OCI-LY1 (cell line): ENCODE data around the gene RNF181.

Experiments
- H2AFZ ChIP-seq: fragments of 200-600 bp; sonication (generic), shearing (Covaris generic); 2 replicates; pipeline ENCODE4 v1.6.0; 2014; ENCODE audit warnings: antibody characterized with exemption, mild to moderate bottlenecking, low read length
- H3F3A ChIP-seq: fragments of 200-600 bp; sonication (generic), shearing (Covaris generic); 2 replicates; pipeline ENCODE4 v1.6.0; 2014; ENCODE audit warnings: mild to moderate bottlenecking, antibody characterized with exemption, low read length, moderate library complexity; ENCODE audit not compliant: insufficient read depth
- H3K27ac ChIP-seq: fragments of 200-600 bp; sonication (generic); 2 replicates; pipeline ENCODE4 v1.5.1; 2014; ENCODE audit warnings: low read length, mixed run types, mild to moderate bottlenecking, low read depth; ENCODE audit not compliant: poor library complexity, severe bottlenecking
- H3K27me3 ChIP-seq: fragments of 200-600 bp; sonication (generic); 2 replicates; pipeline ENCODE4 v1.6.0; 2014; ENCODE audit warnings: antibody characterized with exemption, mild to moderate bottlenecking, low read length, moderate library complexity; ENCODE audit not compliant: insufficient read depth
- H3K36me3 ChIP-seq: fragments of 200-600 bp; sonication (generic); 2 replicates; pipeline ENCODE4 v1.6.1; 2014; ENCODE audit warnings: mild to moderate bottlenecking, antibody characterized with exemption, low read length, moderate library complexity, mixed read lengths; ENCODE audit not compliant: insufficient read depth
- H3K4me1 ChIP-seq: fragments of 200-600 bp; sonication (generic); 2 replicates; pipeline ENCODE4 v1.5.1; 2014; ENCODE audit warnings: mild to moderate bottlenecking, low read length, moderate library complexity; ENCODE audit not compliant: insufficient read depth, severe bottlenecking
- H3K4me2 ChIP-seq: fragments of 200-600 bp; sonication (generic), shearing (Covaris generic); 2 replicates; pipeline ENCODE4 v1.6.1; 2014; ENCODE audit warnings: low read length
- H3K4me3 ChIP-seq: fragments of 200-600 bp; sonication (generic); 2 replicates; pipeline ENCODE4 v1.5.1; 2014; ENCODE audit warnings: low read length, low read depth, mild to moderate bottlenecking, mixed read lengths; ENCODE audit not compliant: poor library complexity, severe bottlenecking
- H3K79me2 ChIP-seq: fragments of 200-600 bp; shearing (Covaris generic); 2 replicates; pipeline ENCODE4 v1.6.1; 2016; ENCODE audit warnings: mixed run types, low read length, mixed read lengths; ENCODE audit not compliant: insufficient read depth
- H3K9ac ChIP-seq: fragments of 200-600 bp; sonication (generic), shearing (Covaris generic); 2 replicates; pipeline ENCODE4 v1.6.1; 2014; ENCODE audit warnings: mild to moderate bottlenecking, low read length, mixed read lengths
- H3K9me2 ChIP-seq: fragments of 200-600 bp; sonication (generic), shearing (Covaris generic); 2 replicates; pipeline ENCODE4 v1.6.1; 2014; ENCODE audit warnings: low read depth, mild to moderate bottlenecking, low read length, mixed read lengths
- H3K9me3 ChIP-seq: fragments of 200-600 bp; shearing (Covaris generic); 2 replicates; pipeline ENCODE4 v1.6.1; 2014; ENCODE audit warnings: low read length, mixed read lengths
- H4K20me1 ChIP-seq: fragments of 200-600 bp; sonication (generic), shearing (Covaris generic); 2 replicates; pipeline ENCODE4 v1.6.0; 2016; ENCODE audit warnings: mild to moderate bottlenecking, low read length; ENCODE audit not compliant: insufficient read depth
- CTCF ChIP-seq: fragments of 200-600 bp; sonication (generic), shearing (Covaris generic); IDR thresholded peaks from 2 replicates; pipeline ENCODE4 v1.5.1; 2017; ENCODE audit warnings: mild to moderate bottlenecking, antibody characterized with exemption, low read length, moderate library complexity, mixed read lengths
- EZH2 ChIP-seq: fragments of 200-600 bp; sonication (generic), shearing (Covaris generic); IDR thresholded peaks from 2 replicates; pipeline ENCODE4 v1.8.0; 2017; ENCODE audit warnings: borderline replicate concordance, mixed run types, mild to moderate bottlenecking, antibody characterized with exemption, low read length, moderate library complexity, mixed read lengths

Gene RNF181

GRCh38 chr2:85597241-85597640 is 1.7 kb downstream of the RNF181 start:
- no peak overlapping the region for H3K4me3 ChIP-seq
- no peak overlapping the region for H2AFZ ChIP-seq
- H3F3A ChIP-seq, result no peaks in the 10 kb centered on the region
- H3K9me3 ChIP-seq, result no peaks in the 10 kb centered on the region
- H3K27ac ChIP-seq, result no peak overlapping the region
- peaks cover 6% of the 10 kb centered on the region; the same call in 1 of the 2 replicates for H3K36me3 ChIP-seq
- no peak for TF ChIP-seq EZH2
- TF ChIP-seq CTCF, result no peak
- H3K9me2 ChIP-seq, result no peaks in the 10 kb centered on the region
- peaks cover 22% of the 10 kb centered on the region for H3K4me1 ChIP-seq
- H3K27me3 ChIP-seq, result no peaks in the 10 kb centered on the region
- H4K20me1 ChIP-seq, result no peaks in the 10 kb centered on the region
- H3K79me2 ChIP-seq, result no peaks in the 10 kb centered on the region
- no peak overlapping the region for H3K4me2 ChIP-seq
- H3K9ac ChIP-seq, result no peak overlapping the region

- H3K4me1 ChIP-seq, result peaks cover 29% of the 10 kb centered on the region
- TF ChIP-seq EZH2 (no peak), CTCF (no peak)
- H3K4me2 ChIP-seq, result no peak overlapping the region
- no peak overlapping the region for H3K4me3 ChIP-seq
- no peak overlapping the region for H3K9ac ChIP-seq
- H4K20me1 ChIP-seq, result no peaks in the 10 kb centered on the region
- no peaks in the 10 kb centered on the region for H3F3A ChIP-seq
- H2AFZ ChIP-seq, result no peak overlapping the region
- H3K27me3 ChIP-seq, result no peaks in the 10 kb centered on the region
- no peaks in the 10 kb centered on the region for H3K79me2 ChIP-seq
- H3K9me2 ChIP-seq, result no peaks in the 10 kb centered on the region
- H3K9me3 ChIP-seq, result no peaks in the 10 kb centered on the region
- no peak overlapping the region for H3K27ac ChIP-seq
- H3K36me3 ChIP-seq, result peaks cover 6% of the 10 kb centered on the region; the same call in 1 of the 2 replicates
Observed at GRCh38 chr2:85598594-85599340, 3.2 kb downstream of the RNF181 start.

- H3K9me2 ChIP-seq, result no peaks in the 10 kb centered on the region
- peaks cover 6% of the 10 kb centered on the region; the same call in 1 of the 2 replicates for H3K36me3 ChIP-seq
- TF ChIP-seq CTCF (no peak), EZH2 (no peak)
- H3K9ac ChIP-seq, result no peak overlapping the region
- H3K9me3 ChIP-seq, result no peaks in the 10 kb centered on the region
- no peak overlapping the region for H2AFZ ChIP-seq
- H3K79me2 ChIP-seq, result no peaks in the 10 kb centered on the region
- H3K27ac ChIP-seq, result no peak overlapping the region
- H3K4me3 ChIP-seq, result no peak overlapping the region
- H3K4me2 ChIP-seq, result no peak overlapping the region
- no peaks in the 10 kb centered on the region for H3F3A ChIP-seq
- no peaks in the 10 kb centered on the region for H3K27me3 ChIP-seq
- H3K4me1 ChIP-seq, result peaks cover 24% of the 10 kb centered on the region
- no peaks in the 10 kb centered on the region for H4K20me1 ChIP-seq
Observed at GRCh38 chr2:85599468-85600234, 4.1 kb downstream of the RNF181 start.
